HL-60/S4 treated with retinoic acid at 250 ng/mL for 4 days and 3 days (cell line): Measurements from ENCODE around the gene RNASE1.
"Not testable (repeated sequence)": the region's sequence is repeated elsewhere in the genome, so short reads cannot be mapped to it uniquely, and the experiment has no call there.

Experiments used
- in situ Hi-C: fragments of 300-500 bp; cut with MboI; formaldehyde crosslinking; loops from 2 replicates; pipeline ENCODE4 v1.7.0; 2022; ENCODE audit warnings: low sequenced_read_pairs

The RNASE1 gene

DNA sequence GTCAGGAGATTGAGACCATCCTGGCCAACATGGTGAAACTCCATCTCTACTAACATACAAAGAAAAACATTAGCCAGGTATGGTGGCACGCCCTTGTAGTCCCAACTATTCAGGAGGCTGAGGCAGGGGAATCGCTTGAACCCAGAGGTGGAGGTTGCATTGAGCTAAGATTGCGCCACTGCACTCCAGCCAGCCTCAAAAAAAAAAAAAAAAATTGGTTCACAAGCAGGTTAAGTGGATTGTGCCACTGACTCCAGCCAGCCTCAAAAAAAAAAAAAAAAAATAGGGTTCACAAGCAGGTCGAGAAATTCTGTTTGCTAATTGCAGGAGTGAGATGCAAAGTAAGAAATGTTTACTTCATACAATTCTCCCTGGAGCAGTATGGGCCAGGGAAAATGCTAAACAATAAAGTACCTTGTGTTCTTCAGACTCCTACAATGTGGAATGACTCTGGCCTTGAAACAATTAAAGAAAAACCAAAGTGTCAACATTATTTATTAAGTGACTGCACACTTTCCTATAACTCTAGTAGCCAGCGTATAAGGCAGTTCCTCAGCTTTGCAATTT, 28.3 kb downstream of the RNASE1 start:
- in situ Hi-C loops: no loop called here

DNA sequence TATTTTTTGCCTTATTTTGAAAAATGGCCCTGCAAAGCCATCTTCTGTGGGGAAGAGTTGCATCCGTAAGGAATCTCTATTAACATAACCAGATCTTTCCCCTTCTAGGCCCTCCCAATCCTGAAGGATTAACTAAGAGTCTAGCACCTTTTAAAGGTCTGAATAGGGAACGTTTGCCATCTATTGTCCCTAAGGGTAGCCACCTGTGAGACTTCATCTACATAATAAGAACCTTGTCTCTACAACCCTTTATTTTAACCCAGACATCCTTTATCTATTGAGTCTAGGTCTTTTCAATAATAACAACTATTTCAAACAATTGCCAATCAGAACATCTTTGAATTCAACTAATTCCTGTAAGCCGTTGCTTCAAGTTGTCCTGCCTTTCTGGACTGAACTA, 30.0 kb downstream of the RNASE1 start:
- in situ Hi-C loops: no loop called here

DNA sequence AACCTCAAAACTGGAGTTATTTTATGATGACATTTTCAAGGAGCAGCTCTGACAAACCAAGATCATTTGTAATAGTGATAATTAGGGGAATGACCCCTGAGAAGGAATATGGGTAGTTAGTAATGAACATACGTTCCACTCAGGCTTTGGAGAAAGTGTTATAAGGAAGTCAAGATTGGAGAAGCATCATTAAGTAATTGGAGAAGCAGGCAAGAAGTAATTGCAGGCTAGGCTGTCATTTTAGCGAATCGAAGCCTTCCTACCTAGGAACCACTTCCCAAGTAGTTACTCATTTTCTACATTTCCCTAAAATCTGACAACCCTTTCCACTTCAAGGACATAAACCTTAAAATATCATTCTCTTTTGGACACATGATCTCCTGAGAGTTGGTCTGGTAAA, 33.2 kb downstream of the RNASE1 start:
- in situ Hi-C loops: no loop called here

DNA sequence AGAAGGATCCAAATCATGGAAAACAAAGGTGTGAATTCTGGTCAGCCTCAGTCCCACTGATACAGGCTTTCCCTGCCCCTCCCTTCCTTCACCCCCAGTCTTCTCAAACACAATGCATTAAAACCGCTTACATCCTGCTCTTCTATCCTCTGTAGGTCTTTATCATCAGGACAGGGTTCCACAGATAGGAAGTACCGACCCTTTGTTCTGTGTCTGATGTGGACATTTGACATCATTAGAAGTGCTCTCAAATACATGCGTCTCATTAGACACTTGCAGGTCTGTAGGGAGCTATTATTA, 34.1 kb downstream of the RNASE1 start:
- in situ Hi-C loops: no loop called here

DNA sequence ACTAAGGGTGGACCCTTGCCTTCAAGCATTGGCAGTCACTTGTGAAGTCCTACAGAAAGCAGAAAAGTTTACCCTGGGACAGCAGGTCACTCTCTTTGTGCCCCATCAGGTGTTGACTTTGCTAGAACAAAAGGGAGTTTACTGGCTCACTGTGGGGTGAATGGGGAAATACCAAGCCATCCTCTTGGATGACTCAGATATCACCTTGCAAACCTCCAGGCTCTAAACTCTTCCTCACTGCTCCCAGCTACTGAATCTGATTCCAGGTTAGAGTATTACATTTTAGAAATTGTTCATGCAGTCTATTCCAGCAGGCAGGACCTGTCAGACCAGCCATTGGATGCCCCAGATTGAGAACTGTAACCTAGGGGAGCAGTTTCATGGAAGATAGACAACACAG, 41.7 kb downstream of the RNASE1 start:
- in situ Hi-C loops: no loop called here

GRCh38 chr14:20759465-20759864, 43.2 kb downstream of the RNASE1 start:
- in situ Hi-C loops: not testable (repeated sequence)

- in situ Hi-C loops: no loop called here
Observed at GRCh38 chr14:20757965-20758364, 44.7 kb downstream of the RNASE1 start.

- in situ Hi-C loops: no loop called here
Observed at GRCh38 chr14:20755037-20755436, 47.6 kb downstream of the RNASE1 start.

GRCh38 chr14:20754308-20754707, 48.3 kb downstream of the RNASE1 start:
- in situ Hi-C loops: no loop called here

DNA sequence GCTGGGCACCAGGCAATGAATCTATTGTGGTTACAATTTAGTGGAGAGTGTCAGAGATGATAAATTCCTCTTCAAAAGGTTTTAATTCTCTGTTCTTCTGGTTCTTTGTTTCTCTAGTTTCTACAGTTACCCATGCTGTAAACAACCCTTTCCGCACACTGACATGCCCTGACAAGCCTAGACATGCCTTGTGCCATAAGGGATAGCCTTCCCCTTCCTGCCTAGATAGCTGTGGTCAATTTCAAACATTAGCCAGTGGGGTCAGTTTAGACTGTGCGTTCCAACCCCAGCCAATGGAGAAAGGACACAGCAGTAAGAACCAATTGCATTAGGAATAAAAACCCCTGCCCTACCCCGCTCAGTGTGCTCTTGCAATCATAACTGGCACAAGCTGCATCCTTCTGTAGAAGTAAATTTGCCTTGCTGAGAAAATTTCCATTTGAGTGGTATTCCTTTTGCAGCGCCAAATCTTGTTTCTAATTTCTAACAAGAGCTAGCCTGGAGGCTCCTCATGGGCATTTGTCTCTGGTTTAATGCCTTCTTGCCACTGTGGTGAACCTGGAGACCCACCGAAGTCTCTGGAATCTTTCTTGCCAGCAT, 50.6 kb downstream of the RNASE1 start:
- in situ Hi-C loops: no loop called here
